ENCODE results near the gene DUSP14. TPM values are rescaled to one million over a fixed set of nuclear protein-coding genes. Genes with fewer than 3 reads are reported as not detected.

DUSP14 gene
- total RNA-seq, 1 donor from 2014 or later, result 16.0 TPM

DNA sequence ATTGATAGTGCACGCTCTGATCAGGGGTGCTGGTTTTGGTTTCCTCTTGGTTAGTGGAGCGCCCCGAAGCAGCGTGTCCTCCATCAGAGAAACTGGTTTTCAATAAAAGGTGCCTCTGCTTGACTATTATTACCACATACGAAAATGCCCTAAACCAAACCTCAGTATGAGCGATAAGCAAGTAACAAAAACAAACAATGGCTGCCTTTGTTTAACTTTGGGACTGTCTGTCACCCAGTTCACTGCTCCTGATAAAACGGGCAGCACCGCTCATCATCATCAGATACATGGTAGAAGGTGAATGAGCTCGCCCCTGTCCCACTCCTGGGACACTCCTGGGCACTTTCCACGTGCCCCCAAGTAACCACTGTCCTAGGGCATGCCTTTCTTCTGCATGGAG, 24.0 kb downstream of the DUSP14 start:
- DNase-seq (ENCODE audit: extremely low spot score, unreplicated experiment), result no peak
- peaks cover 11% of the 10 kb centered on the region for H3K36me3 Mint-ChIP-seq

DNA sequence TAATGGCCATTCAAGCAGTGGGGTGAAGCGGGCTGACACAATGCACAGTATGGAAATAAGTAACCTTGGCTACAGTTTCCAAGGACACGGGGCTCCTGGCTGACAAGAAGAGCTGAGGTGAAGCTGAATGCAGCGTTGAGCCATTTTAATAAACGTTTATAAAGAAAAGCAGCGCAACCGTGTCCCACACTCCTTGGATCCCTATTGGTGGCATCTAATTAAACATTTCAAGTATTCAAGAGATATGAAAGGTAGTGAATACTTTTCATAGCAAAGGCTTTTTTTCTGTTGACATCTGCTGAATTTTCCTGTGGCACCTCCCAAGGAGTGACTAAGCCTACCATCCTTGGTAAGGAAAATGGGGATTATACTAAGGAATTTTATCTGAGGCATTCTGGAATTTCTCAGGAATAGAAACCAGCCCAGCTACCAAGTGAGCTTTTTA, 26.5 kb downstream of the DUSP14 start:
- peaks cover 12% of the 10 kb centered on the region for H3K4me1 Mint-ChIP-seq (ENCODE audit: unreplicated experiment)
- TF ChIP-seq CTCF (conservative IDR thresholded peaks at IDR 0.05), result no peak
- DNase-seq (ENCODE audit: extremely low spot score, unreplicated experiment), result no peak
- H3K27me3 Mint-ChIP-seq, result no peaks in the 10 kb centered on the region
- peaks cover 15% of the 10 kb centered on the region for H3K36me3 Mint-ChIP-seq
- H3K4me3 Mint-ChIP-seq, result no peak overlapping the region
- no peak overlapping the region for H3K27ac Mint-ChIP-seq
- no peaks in the 10 kb centered on the region for H3K9me3 Mint-ChIP-seq

More for the DNA sequence above, 24.0 kb downstream of the DUSP14 start:
- Mint-ChIP-seq H3K4me1 (ENCODE audit: unreplicated experiment) (peaks cover 8% of the 10 kb centered on the region), H3K27me3 (no peaks in the 10 kb centered on the region), H3K4me3 (no peak overlapping the region), H3K9me3 (no peaks in the 10 kb centered on the region), H3K27ac (no peak overlapping the region)
- TF ChIP-seq CTCF (conservative IDR thresholded peaks at IDR 0.05), result no peak

DNA sequence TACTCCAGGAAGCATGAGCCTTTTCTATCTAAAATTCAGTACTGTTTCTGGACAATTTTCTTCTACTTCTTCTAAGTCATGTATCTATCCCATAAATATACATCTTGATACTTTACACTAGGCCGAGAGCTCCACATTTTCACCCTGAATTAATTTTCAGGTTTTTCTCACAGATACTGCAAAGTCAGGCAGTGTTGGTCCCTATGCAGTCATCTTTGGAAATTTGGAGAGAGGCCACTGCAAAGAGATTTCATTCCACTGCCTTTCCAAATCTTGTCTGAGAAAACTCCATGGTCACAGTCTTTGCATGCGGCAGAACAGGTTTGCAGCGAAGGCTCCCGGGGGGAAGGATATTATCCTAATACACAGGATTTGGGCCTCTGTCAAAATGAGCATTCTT, 28.2 kb downstream of the DUSP14 start:
- peaks cover 15% of the 10 kb centered on the region for H3K36me3 Mint-ChIP-seq
- H3K27me3 Mint-ChIP-seq, result no peaks in the 10 kb centered on the region
- no peak for DNase-seq (ENCODE audit: extremely low spot score, unreplicated experiment)
- peaks cover 7% of the 10 kb centered on the region for H3K4me1 Mint-ChIP-seq (ENCODE audit: unreplicated experiment)
- no peaks in the 10 kb centered on the region for H3K9me3 Mint-ChIP-seq
- TF ChIP-seq CTCF (conservative IDR thresholded peaks at IDR 0.05), result no peak
- no peak overlapping the region for H3K4me3 Mint-ChIP-seq
- H3K27ac Mint-ChIP-seq, result no peak overlapping the region

DNA sequence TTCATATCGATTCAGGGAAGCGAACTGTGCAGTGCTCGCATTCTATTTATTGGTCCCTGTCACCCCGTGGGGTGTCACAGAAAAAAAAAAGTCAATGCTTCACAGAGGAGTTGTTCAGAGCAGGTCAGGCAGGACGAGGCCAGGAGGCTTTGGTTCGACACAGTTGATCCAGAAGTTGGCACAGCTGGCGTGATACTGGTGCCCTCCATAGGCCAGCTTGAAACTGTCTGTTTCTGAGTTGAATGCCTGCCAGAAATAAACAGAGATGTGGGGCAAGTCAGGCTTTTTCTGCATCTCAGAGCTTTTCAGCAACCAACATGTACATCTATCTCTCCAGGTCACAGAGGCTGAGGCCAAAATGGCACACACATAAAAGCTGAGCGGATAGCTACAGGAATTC, 29.1 kb downstream of the DUSP14 start:
- Mint-ChIP-seq H3K36me3 (peaks cover 15% of the 10 kb centered on the region), H3K4me1 (ENCODE audit: unreplicated experiment) (peaks cover 4% of the 10 kb centered on the region)
- no peak for TF ChIP-seq CTCF (conservative IDR thresholded peaks at IDR 0.05)

DNA sequence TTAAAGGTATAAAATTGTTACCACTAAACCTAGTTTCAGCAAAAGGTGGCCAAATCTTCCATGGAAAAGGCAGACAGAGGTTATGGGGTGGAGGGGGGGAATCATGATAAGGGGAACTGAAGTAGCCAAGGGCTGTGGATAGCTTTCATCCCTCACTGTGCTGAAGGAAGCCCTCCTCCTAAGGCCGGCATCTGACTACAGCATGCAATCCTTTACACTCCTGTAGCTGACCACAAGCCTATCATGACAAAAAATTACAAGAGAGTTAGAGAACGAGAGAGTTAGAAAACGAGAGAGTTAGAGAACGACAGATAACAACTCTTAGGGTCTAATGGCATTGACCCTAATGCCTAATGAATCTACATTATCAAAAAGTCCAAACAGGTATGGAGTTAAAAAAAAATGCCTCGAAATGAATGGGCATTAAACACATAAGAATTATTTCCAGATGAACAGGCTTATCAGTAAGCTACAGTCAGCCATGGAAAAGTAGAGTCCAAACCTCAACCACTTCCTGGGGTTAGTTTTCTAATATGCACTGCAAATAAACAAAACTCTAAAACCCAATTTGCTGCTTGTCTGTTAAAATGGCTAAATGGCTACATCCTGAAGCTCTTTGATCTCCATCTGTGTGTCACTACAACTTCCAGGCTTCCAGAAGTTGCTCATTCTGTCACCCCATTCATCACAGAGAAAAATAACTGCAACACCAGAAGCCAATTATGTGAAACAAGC, 29.7 kb downstream of the DUSP14 start:
- DNase-seq (ENCODE audit: extremely low spot score, unreplicated experiment), result no peak
- Mint-ChIP-seq H3K36me3 (peaks cover 18% of the 10 kb centered on the region), H3K27ac (no peak overlapping the region), H3K4me1 (ENCODE audit: unreplicated experiment) (peaks cover 4% of the 10 kb centered on the region), H3K9me3 (no peaks in the 10 kb centered on the region), H3K4me3 (no peak overlapping the region), H3K27me3 (no peaks in the 10 kb centered on the region)
- TF ChIP-seq CTCF (conservative IDR thresholded peaks at IDR 0.05), result no peak

More for the DNA sequence above, 29.1 kb downstream of the DUSP14 start:
- Mint-ChIP-seq H3K27me3 (no peaks in the 10 kb centered on the region), H3K27ac (no peak overlapping the region), H3K4me3 (no peak overlapping the region), H3K9me3 (no peaks in the 10 kb centered on the region)
- DNase-seq (ENCODE audit: extremely low spot score, unreplicated experiment), result no peak
